SK-N-SH treated with all-trans-retinoic acid at 6 μM for 48 hours (cell line): Measurements from ENCODE around the gene METTL6.

ENCODE experiments used
- ATAC-seq: fragments of 200-7000 bp; cut with Tn5 transposase; 3 replicates; pipeline ENCODE4 v1.9.1; 2020; ENCODE audit warnings: mild to moderate bottlenecking, moderate library complexity
- ARNTL ChIP-seq: fragments of 450-650 bp; formaldehyde crosslinking; IDR thresholded peaks from 2 replicates; pipeline ENCODE4 v1.5.0; 2020; ENCODE audit warnings: low read depth, mild to moderate bottlenecking, moderate library complexity, borderline replicate concordance
- BACH2 ChIP-seq: fragments of 250-450 bp; sonication (Bioruptor Pico); IDR thresholded peaks from 2 replicates; pipeline ENCODE4 v1.9.0; 2021; ENCODE audit warnings: mild to moderate bottlenecking, borderline replicate concordance
- CREB5 ChIP-seq: fragments of 250-450 bp; sonication (Bioruptor Pico); IDR thresholded peaks from 2 replicates; pipeline ENCODE4 v1.5.1; 2020; ENCODE audit warnings: low read depth, mild to moderate bottlenecking, moderate library complexity
- CSDC2 ChIP-seq: fragments of 250-450 bp; sonication (Bioruptor Pico); IDR thresholded peaks from 2 replicates; pipeline ENCODE4 v1.5.0; 2020; ENCODE audit warnings: mild to moderate bottlenecking, moderate library complexity
- CSRNP3 ChIP-seq: fragments of 250-450 bp; sonication (Bioruptor Pico); IDR thresholded peaks from 2 replicates; pipeline ENCODE4 v1.5.1; 2021; ENCODE audit warnings: mild to moderate bottlenecking, moderate library complexity
- ESRRG ChIP-seq: fragments of 250-450 bp; sonication (Bioruptor Pico); IDR thresholded peaks from 2 replicates; pipeline ENCODE4 v1.6.1; 2021; ENCODE audit warnings: mild to moderate bottlenecking
- GLIS3 ChIP-seq: fragments of 250-450 bp; sonication (Bioruptor Pico); IDR thresholded peaks from 2 replicates; pipeline ENCODE4 v1.5.0; 2020; ENCODE audit warnings: mild to moderate bottlenecking, moderate library complexity
- ISL1 ChIP-seq: fragments of 250-450 bp; sonication (Bioruptor Pico); IDR thresholded peaks from 2 replicates; pipeline ENCODE4 v2.1.2; 2022; ENCODE audit warnings: mild to moderate bottlenecking, moderate library complexity
- OSR1 ChIP-seq: fragments of 250-450 bp; sonication (Bioruptor Pico); IDR thresholded peaks from 2 replicates; pipeline ENCODE4 v1.8.0; 2022; ENCODE audit warnings: moderate library complexity, mild to moderate bottlenecking, inconsistent platforms
- PATZ1 ChIP-seq: fragments of 250-450 bp; sonication (Bioruptor Pico); IDR thresholded peaks from 2 replicates; pipeline ENCODE4 v1.8.0; 2020; ENCODE audit warnings: mild to moderate bottlenecking, moderate library complexity, borderline replicate concordance
- POU6F1 ChIP-seq: fragments of 250-450 bp; sonication (Bioruptor Pico); IDR thresholded peaks from 2 replicates; pipeline ENCODE4 v1.8.0; 2021; ENCODE audit warnings: low read depth, mild to moderate bottlenecking, moderate library complexity, borderline replicate concordance
- PPARA ChIP-seq: fragments of 250-450 bp; sonication (Bioruptor Pico); IDR thresholded peaks from 2 replicates; pipeline ENCODE4 v1.5.0; 2020; ENCODE audit warnings: mild to moderate bottlenecking, borderline replicate concordance
- RARB ChIP-seq: fragments of 250-450 bp; sonication (Bioruptor Pico); IDR thresholded peaks from 2 replicates; pipeline ENCODE4 v1.8.0; 2021; ENCODE audit warnings: mild to moderate bottlenecking, moderate library complexity
- SNAI2 ChIP-seq: fragments of 250-450 bp; sonication (Bioruptor Pico); IDR thresholded peaks from 2 replicates; pipeline ENCODE4 v1.5.0; 2020; ENCODE audit warnings: mild to moderate bottlenecking, moderate library complexity
- TCF4 ChIP-seq: fragments of 250-450 bp; sonication (Bioruptor Pico); IDR thresholded peaks from 2 replicates; pipeline ENCODE4 v1.8.0; 2021; ENCODE audit warnings: mild to moderate bottlenecking, moderate library complexity, borderline replicate concordance
- TOX ChIP-seq: fragments of 250-450 bp; sonication (Bioruptor Pico); IDR thresholded peaks from 2 replicates; pipeline ENCODE4 v1.8.0; 2021; ENCODE audit warnings: mild to moderate bottlenecking, moderate library complexity, borderline replicate concordance
- TSHZ2 ChIP-seq: fragments of 250-450 bp; sonication (Bioruptor Pico); IDR thresholded peaks from 2 replicates; pipeline ENCODE4 v1.5.0; 2020; ENCODE audit warnings: mild to moderate bottlenecking, moderate library complexity
- ZFP3 ChIP-seq: fragments of 250-450 bp; sonication (Bioruptor Pico); IDR thresholded peaks from 2 replicates; pipeline ENCODE4 v1.5.0; 2020; ENCODE audit warnings: mild to moderate bottlenecking, moderate library complexity
- ZFP30 ChIP-seq: fragments of 450-650 bp; formaldehyde crosslinking; IDR thresholded peaks from 2 replicates; pipeline ENCODE4 v1.5.0; 2022; ENCODE audit warnings: mild to moderate bottlenecking, moderate library complexity
- ZNF70 ChIP-seq: fragments of 450-650 bp; formaldehyde crosslinking; IDR thresholded peaks from 2 replicates; pipeline ENCODE4 v1.5.0; 2020; ENCODE audit warnings: mild to moderate bottlenecking, moderate library complexity
- ZNF8 ChIP-seq: fragments of 450-650 bp; formaldehyde crosslinking; IDR thresholded peaks from 2 replicates; pipeline ENCODE4 v1.5.0; 2020; ENCODE audit warnings: mild to moderate bottlenecking, moderate library complexity

METTL6 gene

GRCh38 chr3:15436246-15436645, 8.9 kb upstream of the METTL6 start (continued):
- TF ChIP-seq ZFP3, result no peak

GRCh38 chr3:15434756-15435155, 7.4 kb upstream of the METTL6 start:
- ATAC-seq, result no peak
- TF ChIP-seq PATZ1 (CRISPR knock-in tag) (no peak), ZFP30 (CRISPR knock-in tag) (no peak), ESRRG (CRISPR knock-in tag) (no peak)

GRCh38 chr3:15433531-15433930, 6.2 kb upstream of the METTL6 start:
- TF ChIP-seq CSRNP3 (CRISPR knock-in tag), result no peak
- TF ChIP-seq TOX (CRISPR knock-in tag), result no peak
- TF ChIP-seq GLIS3, result no peak
- no peak for TF ChIP-seq CREB5 (CRISPR knock-in tag)
- no peak for TF ChIP-seq SNAI2 (CRISPR knock-in tag)
- no peak for TF ChIP-seq TCF4
- no peak for TF ChIP-seq PPARA
- TF ChIP-seq ARNTL (CRISPR knock-in tag), result no peak
- no peak for TF ChIP-seq ZNF8 (CRISPR knock-in tag)
- no peak for TF ChIP-seq POU6F1 (CRISPR knock-in tag)
- no peak for TF ChIP-seq BACH2
- TF ChIP-seq ISL1 (CRISPR knock-in tag), result no peak
- no peak for TF ChIP-seq CSDC2
- TF ChIP-seq PATZ1 (CRISPR knock-in tag), result no peak
- ATAC-seq, result no peak

GRCh38 chr3:15431256-15431837, 4.0 kb upstream of the METTL6 start:
- no peak for TF ChIP-seq RARB (CRISPR knock-in tag)
- no peak for TF ChIP-seq GLIS3
- no peak for TF ChIP-seq CREB5 (CRISPR knock-in tag)
- no peak for TF ChIP-seq CSDC2
- no peak for TF ChIP-seq ZNF8 (CRISPR knock-in tag)
- TF ChIP-seq TOX (CRISPR knock-in tag), result no peak
- no peak for TF ChIP-seq OSR1 (CRISPR knock-in tag)
- TF ChIP-seq ZNF70 (CRISPR knock-in tag), result no peak
- no peak for TF ChIP-seq BACH2
- no peak for TF ChIP-seq TCF4
- TF ChIP-seq ZFP30 (CRISPR knock-in tag), result no peak
- no peak for TF ChIP-seq TSHZ2
- no peak for TF ChIP-seq ARNTL (CRISPR knock-in tag)
- no peak for TF ChIP-seq SNAI2 (CRISPR knock-in tag)
- no peak for ATAC-seq
